GM19455 (cell line): ENCODE results near the gene TRIP11.
A peak's percentile ranks its signal among the peaks of the same experiment; 100 is the strongest.

Experiments
- ATAC-seq: cut with Tn5 transposase; IDR thresholded peaks from one replicate; pipeline ENCODE4 v1.9.1; 2021; ENCODE audit not compliant: unreplicated experiment

Gene TRIP11

DNA sequence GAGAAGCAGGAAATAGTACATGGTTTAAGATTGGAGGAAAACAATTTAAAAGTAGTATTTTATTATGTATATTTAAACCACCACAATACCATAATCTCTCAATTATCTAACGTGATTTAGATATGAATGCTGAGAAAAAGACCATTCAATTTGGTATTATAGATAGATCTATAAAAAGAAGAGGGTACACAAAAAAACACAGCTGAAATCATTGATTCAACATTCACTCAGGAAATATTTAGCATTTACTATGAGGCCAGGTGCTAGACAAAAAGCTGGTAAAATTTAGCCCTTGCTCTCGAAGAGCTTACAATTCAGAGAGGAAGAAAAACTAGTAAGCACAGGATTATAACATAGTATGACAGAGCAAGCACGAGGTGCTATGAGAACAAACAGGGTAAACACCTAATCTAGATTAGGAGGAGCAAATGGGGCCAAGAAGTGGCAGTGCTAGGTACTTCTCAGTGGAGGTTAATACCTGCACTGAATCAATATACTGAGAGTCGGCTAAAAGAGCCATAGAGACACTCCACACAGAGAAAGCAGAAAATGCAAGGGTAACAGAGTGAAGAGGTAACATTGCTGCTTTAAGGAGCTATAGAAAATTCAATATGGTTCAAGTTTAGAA, 27.6 kb downstream of the TRIP11 start:
- ATAC-seq: no peak

DNA sequence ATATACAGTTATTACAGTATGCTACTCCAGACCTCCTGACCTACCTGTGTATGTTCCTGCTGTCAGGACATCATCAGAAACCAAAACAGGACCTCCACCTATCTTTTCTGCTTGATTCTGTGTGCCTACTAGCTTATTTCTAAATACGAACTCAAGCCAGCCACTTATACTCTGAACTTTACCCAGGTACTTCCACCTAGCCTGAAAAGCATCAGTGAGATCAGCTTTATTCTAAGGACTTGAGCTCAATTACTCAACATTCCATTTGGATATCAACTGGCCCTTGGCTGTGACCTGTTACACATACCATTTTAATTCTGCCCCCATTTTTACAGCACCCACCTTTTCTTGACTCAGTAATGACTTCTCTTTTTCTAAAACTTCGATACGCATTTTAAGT, 29.2 kb downstream of the TRIP11 start:
- ATAC-seq: no peak

DNA sequence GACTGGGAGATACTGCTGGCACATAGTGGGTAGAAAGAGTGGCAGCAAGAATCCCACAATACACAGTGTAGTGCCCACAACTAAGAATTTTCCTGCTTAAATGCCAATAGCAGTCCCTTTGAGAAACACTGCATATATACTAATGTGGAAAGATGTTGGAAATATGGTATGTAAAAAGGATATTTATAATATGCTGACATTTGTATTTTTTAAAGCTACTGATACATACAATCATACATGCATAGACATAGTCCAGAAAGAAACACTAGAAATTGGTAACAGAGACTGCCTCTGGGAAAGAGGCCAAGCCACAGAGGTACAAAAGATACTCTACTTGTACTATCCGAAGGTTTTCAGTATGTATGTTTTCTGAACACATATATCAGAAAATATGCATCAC, 30.3 kb downstream of the TRIP11 start:
- no peak for ATAC-seq

DNA sequence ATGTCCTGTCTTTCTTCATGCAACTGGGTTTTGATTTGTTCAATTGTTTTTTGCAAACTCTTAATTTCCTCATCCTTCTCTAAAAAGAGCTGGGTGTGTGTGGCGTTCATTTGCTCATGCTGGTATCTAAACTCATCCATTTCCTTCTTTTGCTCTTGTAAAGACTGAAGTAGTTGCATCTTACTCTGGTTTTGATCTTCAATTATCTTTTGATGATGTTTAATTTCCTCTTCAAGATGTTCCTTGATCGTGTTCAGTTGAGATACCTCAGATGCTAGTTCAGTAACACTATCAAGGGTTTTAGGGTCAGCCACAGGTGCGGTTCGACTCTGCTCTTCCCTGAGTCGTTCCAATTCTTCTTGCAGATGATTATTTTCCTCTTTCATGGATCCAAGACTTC, 34.8 kb downstream of the TRIP11 start:
- no peak for ATAC-seq

DNA sequence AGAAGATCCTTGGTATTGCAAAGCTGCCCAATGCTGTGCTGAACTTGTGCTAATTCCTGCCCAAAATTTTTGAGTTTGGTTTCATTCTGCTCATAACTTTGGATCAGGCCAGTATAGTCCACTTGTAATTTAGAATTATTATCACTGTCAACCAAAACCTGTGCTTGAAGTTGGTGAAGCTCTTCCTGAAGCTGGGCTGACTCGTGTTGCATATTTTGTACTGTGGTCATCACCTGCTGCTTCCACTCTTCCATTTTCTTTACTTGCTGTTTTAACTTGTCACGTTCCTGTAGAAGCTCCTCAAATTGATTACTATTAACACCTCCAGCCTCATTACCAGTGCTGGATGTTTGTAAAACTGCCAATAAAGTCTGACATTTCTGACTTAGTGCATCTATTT, 35.8 kb downstream of the TRIP11 start:
- no peak for ATAC-seq

DNA sequence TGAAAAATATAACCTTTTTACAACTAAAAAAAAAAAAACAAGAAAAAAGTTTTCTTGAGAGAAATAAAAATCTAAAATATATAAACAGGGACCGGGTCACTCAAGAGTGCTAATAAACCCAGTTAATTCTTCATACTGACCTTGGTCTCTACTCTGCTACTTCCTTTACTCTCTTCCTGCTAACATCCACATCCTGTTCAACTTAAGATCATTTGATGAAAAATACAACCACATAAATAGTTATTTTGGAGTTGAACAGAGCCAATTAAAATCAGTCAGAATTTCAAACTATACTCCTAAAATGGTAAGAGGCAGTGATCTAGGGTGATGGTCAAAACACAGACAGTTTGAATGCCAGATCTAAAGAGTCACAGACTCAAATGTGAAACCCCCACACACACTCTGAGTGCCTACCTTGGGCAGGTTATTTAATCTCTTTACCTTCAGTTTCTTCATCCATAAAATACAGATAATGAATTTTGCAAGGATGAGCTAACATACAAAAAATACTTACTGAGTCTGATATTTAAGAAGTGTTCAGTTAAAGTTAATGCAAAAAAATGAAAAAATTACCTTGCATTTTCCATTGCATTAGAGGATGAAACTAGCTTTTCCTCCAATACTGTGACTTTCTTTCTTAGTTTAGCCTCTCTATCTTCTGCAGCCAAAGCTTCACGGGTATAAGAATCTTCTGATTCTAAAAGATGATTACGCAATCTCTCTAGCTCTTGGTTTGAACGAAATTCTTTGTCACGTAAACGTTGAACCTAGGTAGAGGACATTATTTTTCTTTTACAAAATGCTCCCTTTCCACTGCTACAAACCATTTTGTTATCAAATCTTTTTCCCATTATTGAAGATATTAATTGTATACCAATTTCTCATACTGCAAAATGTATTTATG, 40.9 kb downstream of the TRIP11 start:
- no peak for ATAC-seq

DNA sequence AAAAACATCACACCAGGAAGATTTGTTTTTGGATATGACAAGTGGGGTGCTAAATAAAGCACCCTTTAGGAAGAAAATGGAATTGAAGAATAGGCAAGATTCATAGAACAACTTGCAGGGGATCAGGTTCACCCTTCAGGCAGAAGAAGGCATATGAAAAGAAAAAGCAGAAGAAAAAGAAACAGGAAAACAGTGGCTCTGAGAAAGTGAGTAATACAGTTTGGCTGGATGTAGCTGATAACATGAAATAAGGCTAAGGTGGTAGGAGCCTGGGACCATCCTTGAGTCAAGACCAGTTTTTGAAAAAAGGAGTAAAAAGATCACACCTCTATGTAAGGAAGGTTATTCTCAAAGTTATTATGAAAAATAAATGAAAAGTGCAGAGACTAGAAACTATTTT, 42.4 kb downstream of the TRIP11 start:
- no peak for ATAC-seq

DNA sequence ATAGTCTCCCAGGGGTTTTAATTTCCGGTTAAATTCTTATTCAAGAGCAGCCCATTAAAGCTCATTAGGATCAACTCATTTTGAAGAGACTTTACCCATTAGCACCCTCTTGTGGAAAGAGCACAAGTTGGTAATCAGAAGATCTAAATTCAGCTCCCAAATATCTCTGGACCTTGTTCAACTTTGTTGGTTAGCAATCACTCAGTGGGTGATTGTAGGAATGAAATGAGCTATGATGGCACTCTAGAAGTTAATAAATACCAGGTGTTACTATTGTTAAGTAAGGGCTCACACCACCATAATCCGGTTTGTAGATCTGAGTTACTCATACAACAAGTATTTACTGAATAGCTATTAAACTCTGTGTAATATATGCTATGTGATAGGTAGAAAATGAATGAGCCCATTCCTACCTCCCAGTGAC, 42.9 kb downstream of the TRIP11 start:
- no peak for ATAC-seq

DNA sequence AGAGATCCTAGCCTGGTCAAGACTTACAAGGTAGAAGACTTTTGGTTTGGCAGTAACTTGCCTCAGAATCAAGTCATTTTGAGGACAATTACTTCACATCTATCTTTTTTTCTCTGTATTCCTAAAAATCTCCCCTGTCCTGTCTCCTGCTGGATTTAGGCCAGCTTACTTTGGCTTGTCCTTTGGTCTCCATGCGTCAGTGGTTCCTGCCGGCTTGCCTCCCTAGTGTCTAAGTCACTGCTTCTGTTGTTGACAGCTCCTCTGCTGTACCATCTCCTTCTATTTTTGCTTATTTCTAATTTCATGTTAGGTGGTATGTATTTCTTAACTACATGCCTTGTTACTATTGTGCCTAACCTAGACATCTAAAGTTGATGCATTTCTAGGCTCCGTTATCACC, 52.7 kb downstream of the TRIP11 start:
- ATAC-seq: no peak

DNA sequence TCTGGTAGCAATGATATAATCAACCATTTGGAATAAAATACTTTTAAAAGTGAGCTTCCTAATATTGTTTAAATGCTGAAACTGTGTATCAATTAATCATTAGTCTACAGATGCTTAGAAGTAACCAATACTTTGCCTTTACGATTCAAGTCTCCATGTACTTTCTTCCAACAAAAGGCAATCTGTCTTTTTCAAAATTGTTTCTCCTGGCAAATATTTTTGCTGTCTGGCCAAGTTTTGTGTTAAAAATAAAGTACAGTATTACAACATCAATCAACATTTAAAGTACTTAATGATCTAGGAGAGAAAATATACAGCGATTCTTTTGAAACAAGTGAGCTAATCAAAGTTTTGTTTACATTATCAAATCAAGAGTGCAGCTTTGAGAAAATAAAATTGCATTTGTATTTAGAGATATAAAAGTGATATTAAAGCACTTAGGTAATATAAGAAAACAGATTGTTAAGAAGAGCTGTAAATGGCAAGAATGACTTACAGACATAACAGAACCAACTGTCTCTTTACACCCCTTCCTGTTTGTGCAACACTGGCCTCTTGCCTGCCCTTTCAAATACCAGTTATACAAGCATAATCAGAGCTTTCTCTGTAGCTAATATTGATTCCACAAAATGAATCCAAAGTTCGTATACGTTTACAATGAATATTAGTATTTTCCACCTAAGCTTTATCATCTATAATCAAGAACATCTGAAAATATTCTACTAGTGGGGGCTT, 54.2 kb downstream of the TRIP11 start:
- ATAC-seq: no peak

DNA sequence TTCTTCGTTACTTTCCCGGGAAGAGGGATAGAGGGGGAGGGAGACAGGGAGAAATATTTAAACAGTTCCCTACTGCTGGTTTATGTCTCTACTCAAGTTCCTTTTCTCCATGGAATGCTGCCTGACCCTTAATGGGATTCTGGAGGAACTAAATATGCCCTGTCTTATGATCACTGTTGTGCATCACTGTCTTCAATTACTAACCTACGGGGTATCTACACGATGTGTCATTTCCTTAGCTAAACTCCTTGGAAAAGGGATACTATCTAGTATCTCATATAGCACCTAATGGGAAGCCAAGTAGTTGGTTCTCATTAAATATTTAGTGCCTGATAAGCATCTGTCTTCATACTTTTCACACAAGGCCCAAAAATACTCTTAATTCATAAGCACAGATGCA, 54.9 kb downstream of the TRIP11 start:
- ATAC-seq: no peak

DNA sequence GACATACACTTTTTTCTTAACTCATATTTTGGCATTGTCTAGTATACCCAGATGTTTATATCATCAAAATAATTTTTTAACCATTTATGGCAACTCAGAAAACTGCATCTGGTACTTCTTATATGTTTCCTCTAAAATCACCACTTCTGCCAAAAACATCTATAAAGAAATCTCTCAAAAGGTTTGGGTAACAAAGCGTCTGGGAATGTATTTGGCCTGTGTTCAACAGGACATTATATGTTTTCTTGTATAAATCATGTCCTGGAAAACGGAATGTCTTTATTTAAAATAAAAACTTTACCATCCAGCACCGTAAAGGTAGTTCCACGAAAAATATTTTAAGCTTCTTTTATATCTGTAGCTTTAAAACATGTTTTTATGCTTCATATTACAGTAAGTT, 56.3 kb downstream of the TRIP11 start:
- no peak for ATAC-seq

DNA sequence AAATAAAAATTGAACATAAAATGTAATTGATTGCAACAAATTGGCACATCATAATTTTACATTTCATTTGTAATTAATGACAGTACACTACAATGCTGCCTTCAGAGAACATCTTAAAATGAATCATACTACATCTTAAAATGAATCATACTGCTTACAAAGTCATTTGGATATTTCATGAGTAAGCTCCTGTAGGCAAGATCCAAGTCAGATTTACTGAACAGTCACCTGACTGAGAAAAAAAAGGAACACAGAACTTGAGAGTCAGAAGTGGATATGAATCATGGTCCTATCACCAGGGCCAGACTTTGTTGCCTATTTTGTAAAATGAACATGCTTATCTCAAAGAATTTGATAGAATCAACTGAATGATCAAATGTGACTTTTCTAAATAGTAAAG, 59.7 kb downstream of the TRIP11 start:
- peak; percentile 69 for ATAC-seq

DNA sequence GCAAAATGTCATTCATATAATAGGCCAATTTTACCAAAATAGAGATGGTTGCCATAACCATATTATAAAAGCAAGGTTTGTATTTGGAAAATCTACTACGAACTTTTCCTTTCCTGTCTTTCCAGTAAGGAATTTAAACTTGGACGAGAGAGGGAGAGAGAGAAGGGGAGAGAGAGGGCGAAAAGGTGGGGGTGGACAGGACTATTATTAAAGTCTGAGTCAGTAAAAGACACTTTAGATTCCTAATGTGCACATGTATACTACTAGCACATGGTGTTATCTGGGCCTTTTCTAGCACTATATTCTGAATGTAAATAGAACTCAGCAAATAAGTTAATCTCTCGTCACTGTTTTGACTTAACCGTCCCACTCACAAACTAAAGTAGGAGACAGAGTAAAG, 62.0 kb downstream of the TRIP11 start:
- ATAC-seq: no peak

DNA sequence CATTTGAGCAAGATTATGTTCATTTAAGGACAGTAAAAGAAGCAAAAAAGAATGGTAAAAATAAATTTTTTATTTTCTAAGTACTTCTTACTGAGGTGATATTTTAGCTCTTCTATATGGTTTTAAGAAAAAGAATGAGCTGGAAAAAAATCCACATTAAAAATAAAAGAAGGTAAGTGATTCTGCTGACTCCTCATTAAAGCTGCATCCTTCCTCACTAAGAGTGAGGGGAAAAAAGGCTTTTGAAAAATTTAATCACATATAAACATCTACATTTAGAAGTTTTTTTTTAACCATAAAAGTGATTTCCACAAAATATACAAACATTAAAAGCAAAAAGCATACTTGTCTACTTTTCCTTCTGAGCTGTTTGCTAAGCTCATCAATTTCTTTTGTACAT, 64.1 kb downstream of the TRIP11 start:
- ATAC-seq: no peak

DNA sequence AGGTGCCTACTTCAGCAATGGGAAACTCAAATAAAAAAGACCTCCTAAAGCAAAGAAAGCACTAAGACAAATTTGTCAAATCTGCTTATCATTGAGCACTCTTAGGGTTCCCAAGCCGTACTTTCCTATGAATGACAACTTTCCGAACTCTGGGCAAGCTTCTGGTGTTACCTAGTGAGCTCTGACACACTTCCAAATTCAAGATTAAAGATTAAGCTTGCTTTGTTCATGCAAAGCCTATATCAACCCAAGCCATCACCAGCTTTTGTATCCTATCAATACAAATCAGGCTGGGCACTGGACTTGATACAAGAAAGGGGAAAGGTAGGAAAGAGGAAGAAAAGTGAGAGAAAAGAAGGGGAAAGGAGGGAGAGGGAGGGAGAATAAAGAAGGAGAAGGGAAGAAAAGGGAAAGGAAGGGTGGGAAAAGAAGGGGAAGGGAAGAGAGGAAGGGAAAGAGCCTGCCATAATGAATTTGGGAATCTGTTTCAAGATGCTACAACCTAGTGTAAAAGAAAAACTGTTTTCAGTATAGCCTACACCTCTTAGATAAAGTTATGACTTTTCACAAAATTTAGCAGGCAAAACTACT, 68.6 kb downstream of the TRIP11 start:
- ATAC-seq: no peak

DNA sequence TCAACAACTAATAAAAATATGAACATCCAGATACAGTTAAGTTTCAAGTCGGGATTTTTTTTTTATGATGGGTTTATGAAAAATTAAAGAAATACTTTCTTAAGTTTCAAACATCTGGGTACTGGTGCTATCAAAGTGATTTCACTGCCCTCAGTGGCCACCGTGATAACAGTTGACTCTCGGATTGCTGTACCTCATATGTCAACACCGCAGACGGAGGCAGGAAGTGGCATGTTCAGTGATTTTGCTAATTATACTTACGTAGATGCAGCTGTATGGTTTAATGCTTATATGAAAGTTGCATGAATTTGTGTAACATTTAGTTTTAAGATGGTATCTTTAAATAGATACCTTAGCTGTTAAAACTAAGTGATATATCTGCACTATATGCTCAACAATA, 71.6 kb downstream of the TRIP11 start:
- no peak for ATAC-seq

DNA sequence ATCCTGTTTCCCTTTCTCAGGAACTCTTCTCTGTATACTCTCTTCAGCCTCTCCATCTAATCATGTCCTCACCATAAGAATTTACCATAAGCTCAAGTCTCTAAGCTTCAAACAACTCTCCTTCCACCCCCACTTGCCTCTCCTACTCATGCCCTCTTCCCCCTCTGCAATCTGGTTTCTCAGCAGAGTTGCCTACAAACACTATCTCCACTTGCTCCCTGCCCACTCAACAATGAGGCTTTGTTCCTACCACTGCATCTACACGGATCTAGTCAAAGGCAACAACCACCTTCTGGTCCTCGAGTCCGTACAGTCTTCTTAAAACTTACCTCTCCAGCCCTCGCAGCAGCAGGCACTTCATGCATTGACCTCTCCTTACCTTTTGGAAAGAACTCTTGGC, 75.1 kb downstream of the TRIP11 start:
- ATAC-seq: no peak

DNA sequence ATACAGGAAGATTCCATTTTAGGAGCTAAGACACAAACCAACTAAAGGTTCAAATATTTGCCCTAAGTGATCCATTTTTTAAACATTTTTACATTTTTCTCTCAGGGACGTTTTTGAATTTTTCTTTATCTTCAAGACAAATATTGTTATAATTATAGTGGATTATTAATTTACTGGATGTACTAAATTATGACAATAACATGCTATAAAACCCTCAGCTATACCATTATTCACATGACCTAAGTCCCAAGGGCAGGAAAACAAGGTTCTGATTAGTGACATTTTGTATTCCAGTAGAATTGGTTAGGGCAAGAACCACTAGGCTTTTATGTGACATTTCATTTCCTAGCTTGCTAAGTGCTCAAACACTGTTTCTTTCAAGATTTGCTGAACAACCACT, 75.8 kb downstream of the TRIP11 start:
- no peak for ATAC-seq

DNA sequence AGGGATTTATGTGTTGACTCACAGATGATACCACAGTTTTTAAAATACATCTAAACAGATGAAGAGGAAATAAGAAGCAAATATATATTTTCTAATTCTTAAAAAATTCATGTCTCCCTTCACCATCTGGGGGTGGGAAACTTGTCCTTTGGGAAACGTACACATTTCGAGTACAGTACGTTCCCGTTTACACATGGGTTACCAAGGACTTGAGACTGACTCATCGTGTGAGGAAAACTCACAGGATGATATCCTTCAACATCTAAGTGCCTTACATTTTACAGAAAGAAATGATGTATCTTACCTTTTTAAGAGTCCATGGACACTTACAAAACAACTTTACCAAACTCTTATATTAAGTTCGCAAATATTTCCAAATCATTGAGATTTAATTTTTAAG, 76.4 kb downstream of the TRIP11 start:
- ATAC-seq: no peak
